Middle frontal gyrus (tissue), 1 donor: Measurements from ENCODE around the gene INO80.
A peak's percentile ranks its signal among the peaks of the same experiment; 100 is the strongest.

ENCODE experiments used
- DNase-seq: peaks from one replicate; pipeline ENCODE4 v3.0.0-alpha.2; 2015; ENCODE audit warnings: low spot score; ENCODE audit errors: extremely low spot score

Gene INO80

DNA sequence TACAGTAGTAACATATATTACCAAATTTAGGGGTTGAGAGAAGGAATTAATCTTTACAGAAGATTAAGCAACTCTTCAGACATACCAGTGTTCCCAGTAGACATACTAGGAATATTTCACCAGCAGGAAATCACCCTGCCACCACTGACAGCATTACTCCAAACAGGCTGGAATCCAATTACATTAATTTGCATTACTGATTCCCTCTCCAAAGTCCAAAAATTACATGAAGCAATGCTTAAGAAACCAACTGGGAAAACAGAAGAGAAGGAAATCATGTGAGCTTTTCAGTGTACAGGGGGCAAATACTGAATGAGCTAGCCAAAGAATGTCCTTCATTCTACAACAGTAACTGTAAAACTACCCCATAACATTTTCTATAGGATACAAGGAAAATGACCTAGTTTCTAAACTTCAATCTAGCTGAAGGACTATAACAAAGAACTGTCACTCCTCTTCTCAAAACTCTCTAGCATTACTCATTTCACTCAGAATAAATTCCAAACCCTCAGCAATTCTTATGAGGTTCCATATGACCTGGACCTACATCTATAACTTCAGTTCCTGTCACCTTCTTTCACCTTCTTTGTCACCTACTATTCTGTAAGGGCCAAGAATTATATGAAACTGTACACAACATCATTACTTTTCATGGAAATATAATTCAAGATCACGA lies 72.7 kb downstream of the INO80 start:
- DNase-seq, result no peak

DNA sequence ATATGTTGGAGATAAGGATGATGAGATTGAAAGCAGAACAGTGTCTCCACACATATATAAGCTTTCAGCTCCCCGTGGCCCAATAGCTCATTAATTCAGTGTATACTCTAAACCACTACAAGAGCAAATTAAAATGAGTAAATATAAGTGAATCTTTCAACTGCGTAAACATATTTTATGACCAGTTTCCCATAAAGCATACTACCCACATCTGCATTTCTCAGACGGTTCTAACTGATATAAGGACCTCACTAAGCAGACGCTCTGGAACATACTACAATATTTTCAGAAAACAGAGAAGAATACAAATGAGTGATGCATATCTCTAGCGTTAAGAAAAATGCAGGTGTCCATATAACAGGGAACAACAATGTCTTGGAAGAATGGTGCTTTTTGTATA lies 73.2 kb downstream of the INO80 start:
- no peak for DNase-seq

DNA sequence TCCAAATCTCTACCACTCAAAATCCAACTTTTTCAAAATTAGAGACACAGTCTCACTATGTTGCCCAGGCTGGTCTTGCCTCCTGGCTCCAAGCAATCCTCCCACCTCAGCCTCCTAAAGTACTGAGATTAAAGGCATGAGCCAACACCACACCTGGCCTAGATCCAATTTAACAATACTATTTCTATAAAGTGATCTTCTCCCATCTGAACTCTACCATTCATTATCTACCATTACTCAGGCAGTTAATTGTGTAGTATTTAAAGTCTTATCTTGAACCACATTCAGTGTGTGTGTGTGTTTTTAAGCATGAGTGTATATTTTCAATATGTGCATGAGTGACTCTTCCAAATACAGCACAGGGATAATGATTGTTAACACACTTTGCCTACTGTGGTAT lies 77.0 kb downstream of the INO80 start:
- DNase-seq, result no peak

DNA sequence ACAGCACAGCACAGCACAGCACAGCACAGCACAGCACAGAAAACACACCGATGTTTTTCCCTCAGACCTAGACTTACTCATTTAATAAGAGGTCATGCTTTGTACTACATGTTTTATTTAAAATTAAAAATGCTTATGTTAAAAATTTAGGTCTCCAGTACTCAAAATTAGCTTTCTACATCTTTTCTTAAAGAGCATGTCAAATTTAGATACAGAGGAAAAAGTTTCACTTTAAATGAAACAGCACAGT lies 84.1 kb downstream of the INO80 start:
- no peak for DNase-seq

DNA sequence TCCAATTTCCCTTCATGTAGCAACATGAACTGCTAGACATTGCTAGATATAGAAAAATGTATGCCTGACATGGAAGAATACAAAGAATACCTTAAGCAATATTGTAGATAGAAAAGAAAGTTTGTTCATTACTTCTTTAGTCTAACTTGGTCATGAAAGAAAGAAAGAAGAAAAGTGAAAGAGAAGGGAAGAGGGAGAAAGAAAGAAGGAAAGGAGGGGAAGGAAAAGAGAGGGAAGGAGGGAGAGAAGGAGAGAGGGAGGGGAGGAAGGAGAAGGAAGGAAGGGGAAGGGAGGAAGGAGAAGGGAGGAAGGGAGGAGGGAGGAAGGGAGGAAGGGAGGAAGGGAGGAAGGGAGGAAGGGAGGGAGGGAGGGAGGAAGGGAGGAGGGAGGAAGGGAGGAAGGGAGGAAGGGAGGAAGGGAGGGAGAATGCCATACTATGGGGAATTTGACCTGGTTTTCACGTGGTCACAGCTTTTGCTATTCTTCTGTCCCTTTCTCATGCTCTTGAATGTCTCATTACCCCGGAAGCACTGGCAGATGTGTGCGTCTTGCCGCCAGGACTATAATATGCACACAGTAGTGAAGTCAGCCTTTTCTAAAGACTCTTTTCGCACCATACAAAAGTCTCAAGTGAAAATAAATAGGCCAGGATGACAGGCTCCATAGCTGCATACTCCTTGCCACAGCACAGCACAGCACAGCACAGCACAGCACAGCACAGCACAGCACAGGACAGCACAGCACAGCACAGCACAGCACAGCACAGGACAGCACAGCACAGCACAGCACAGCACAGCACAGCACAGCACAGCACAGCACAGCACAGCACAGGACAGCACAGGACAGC lies 84.6 kb downstream of the INO80 start:
- DNase-seq, result no peak

DNA sequence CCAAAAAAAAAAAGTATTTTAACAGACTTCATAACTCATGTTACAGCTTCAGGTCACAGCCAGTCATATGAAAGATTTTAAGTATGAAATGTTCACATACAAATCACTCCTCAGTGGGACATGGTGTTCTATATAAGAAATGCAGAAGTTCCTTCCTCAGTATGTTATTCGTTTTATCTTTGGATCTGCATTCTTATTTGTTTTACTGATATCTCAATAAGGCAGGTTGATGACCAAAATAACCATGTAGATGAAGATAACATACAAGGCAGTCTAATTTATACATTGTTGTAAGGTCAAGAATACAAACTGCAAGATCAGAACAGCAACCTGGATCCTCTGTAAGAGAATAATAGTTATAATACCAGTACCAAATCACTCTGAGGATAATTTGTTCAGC lies 87.2 kb downstream of the INO80 start:
- DNase-seq, result no peak

DNA sequence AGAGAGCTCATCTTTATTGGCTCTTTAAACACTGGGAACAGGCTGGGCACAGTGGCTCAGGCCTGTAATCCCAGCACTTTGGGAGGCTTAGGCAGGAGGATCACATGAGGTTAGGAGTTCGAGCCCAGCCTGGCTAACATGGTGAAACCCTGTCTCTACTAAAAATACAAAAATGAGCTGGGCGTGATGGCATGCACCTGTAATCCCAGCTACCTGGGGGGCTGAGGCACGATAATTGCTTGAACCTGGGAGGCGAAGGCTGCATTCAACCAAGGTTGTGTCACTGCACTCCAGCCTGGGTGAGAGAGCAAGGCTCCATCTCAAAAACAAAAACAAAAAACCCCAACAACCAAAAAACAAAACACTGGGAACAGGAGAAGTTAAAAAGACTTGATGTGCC lies 90.7 kb downstream of the INO80 start:
- no peak for DNase-seq

DNA sequence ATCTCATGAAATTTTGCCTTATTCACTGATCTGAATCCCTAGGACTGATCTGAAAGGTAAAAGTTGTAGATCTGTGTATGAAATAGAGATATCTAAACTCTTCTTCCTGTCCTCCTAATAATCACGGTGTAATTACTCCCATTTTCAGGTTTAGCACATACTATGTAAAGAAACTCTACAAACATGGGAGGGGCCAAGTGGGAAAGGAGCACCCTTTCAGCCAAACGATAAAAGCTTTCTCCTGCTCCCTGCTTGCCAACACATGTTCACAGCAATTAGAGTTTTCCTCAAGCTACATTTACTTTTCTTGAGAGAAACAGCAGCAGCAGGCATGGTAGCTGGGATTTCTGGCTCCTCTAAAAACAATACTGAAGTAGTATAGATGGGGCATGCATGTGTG lies 91.2 kb downstream of the INO80 start:
- DNase-seq, result no peak

DNA sequence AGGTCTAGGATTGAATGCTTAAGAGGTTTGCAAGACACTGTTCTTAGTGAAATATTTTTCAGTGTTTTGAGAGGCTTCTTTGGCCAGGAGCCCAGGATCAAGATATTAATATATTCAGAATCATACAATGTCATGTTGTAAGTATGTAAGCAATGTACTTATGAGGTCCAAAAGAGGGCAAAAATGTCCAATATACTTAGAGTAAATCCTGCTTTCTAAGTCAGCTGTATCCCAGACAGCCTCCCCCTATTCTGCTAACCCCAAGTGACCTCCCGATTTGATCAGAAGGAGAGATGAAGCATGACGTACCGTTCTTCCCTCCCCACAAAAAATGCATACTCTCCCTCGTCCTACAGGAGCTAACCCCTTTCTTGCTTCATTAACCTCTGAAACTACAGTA lies 91.9 kb downstream of the INO80 start:
- DNase-seq, result no peak

DNA sequence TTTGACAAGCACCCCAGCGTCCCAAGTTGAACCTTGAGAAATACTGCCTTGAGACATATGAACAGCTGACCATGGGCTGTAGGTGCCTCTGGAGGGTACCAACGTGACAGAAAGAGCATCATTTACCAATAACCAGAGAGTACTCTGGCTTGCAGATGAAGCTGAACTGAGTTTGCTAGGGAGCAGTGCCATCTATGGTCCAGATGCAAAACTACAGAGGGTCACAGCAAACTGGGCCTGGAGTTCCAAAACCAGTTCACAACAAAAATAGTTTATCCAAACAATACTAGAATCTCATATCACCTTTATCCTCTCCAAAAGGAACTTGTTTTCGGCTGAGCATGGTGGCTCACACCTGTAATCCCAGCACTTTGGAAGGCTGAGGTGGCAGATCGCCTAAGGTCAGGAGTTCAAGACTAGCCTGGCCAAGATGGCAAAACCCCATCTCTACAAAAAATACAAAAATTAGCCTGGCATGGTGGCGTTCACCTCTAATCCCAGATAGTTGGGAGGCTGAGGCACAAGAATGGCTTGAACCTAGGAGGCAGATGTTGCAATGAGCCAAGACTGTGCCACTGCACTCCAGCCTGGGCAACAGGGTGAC lies 93.5 kb downstream of the INO80 start:
- peak; percentile 30 for DNase-seq

DNA sequence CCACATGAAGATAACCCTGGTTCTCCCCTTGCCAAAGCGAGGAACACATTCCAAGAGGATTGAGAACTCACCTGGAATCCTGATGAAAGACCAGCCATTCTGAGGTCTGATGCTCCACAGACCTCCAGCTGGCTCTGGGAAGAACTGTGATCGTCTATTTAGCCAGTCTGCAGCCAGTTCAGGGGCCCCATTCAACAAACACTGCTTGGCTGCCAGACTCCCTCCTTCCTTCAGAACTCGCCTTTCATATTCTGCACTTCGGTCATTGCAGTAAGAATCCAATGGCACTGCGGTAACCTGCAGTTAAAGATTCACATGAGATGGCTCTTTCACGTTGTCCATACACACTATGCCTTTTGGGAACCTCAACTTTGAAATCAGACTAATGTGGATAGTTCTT lies 95.3 kb downstream of the INO80 start:
- no peak for DNase-seq

DNA sequence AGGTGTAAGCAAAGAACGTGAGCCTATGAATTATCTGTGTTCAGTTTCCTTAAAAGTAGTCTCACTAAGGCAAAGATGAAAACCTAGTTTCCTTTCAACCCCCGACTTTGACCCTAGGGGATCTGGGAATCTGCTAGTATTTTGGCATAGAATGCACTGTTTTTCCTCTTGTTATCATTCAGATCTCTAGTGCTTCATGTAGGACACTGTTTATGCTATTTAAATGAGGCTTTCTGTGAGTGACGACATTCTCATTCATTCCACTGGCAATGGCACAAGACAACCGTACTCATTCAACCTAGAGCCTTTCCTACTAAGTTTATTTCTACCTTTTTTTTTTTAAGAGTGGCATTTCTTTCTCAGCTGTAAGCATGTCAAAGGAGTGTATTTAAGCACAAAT lies 95.8 kb downstream of the INO80 start:
- no peak for DNase-seq

DNA sequence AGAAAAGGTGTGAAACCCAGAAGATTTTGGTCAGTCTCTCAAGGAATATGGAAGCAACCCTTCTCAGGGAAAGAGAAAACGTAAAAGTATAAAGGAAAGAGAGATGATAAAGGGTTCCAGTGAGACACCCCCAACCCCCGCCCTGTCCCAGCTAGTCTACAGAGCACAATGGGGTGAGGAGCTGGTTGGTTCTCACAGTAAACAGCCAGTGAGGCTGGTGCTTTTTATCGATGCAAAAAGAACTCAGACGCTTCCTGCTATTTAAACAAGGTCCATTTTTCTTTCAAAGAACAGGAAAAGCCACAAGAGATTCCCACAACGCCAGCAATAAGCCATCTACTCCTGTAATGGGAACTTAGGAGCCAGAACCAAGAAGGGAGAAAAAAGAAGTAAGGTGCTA lies 96.9 kb downstream of the INO80 start:
- no peak for DNase-seq

DNA sequence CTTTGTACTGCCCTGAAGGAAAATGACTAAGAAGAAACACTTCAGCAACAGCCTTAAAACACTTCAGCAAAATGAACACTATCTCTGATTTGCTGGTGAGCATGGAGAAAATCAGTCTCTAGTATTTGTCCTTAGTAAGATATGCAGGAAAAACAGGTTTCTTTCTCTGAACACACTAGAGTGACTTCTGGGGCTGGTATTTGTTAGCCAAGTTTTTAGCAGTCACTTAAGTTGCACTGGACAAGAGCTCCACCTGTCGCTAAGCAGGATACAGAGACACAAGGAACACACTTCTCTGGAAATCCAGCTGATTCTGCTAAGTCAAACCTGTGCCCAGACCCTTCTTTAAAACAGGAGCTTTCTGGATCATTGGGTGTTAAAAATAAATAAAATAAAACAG lies 97.5 kb downstream of the INO80 start:
- DNase-seq, result no peak

DNA sequence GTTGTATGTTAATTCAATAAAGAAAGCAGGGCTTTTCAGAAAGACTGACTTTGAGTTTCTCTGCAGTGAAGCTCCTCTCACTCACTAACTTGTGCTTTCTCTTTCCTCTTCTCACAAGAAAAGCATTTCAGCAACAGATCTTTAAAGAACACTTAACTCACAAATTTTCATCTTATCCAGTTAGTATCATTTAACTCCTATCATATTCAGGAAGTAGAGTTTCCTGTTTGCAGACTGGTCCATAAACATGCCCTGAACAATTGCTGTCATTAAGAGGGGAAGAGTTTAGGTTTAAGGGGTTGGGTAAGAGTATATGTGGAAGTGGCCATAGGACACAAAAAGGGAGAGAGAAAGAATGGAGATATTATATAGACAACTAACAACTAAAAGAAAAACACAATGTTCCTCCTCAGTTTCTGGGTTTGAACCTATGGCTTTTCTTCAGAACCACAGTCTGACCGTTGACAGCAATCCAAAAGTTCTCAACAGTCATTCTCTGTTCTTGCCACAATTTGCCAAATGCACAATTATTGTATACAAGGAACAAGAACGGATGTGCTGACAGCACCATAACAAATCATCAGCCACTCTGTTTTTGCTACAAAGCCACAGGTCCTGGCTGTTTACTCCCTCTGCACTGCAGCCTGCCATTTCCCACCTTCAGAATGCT lies 98.9 kb downstream of the INO80 start:
- no peak for DNase-seq

DNA sequence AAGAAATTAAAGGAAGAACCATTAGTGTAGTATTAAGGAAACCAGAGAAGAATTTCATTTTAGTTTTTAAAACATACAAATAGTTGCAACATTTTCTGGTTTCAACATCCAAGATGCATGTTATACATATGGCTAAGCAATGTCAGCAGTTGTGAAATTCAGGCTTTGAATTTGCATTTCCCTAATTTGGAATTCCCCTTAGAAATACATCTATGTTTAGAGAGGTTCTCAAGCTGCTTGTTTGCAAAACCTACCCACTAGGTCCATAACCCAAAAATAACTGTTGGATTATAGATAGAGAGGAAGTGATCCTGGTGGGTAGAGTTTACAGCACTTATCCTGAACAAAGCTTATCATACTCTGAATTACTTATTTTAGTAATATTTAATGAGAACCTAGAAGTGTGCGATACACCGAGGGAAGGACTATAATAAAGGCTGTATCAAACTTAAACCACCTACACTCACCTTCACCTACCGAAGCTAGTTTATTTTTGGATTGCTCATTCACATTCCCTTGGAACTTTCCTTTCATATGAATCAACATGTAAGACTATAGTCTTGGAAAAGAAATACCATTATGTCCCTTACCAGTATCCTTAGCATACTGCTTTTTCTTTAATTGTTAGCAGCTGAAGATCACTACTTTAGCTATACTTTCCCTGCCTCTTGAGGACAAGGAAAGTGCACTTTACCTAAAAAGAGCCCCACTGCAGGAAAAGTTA lies 102.2 kb downstream of the INO80 start:
- no peak for DNase-seq

DNA sequence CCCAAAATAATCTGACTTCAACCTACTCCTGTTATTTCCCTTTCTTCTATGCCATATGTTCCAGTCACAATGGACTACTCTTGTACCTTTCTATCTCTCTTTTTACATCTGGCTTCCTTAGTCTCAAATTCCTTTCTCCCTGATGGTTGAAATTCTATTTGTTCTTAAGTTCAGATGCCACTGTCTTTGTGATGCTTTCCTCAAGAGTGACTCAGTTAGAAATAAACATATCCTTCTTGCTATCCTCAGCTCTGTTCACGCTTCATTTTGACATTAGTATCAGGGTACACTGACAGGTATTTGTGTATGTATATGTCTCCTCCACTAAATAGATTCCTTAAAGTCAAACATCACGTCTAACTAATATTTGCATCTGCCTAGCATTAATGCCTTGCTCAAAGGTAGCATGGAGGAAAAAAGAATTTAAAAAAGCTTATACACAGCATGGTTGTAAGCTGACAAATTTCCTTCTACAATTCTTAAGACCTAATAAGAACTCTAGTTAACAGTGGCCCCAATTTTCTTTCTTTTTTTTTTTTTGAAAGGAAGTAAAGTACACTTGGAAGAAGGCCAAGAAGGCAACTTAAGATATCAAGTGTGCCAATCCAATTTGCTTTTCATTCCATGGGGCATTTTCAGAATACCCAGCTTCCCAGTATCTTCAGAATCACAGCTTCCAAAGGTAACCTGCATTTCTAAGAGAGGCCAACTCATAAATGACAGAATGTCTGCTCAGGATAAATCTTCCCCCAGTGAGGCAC lies 104.8 kb downstream of the INO80 start:
- DNase-seq, result no peak

DNA sequence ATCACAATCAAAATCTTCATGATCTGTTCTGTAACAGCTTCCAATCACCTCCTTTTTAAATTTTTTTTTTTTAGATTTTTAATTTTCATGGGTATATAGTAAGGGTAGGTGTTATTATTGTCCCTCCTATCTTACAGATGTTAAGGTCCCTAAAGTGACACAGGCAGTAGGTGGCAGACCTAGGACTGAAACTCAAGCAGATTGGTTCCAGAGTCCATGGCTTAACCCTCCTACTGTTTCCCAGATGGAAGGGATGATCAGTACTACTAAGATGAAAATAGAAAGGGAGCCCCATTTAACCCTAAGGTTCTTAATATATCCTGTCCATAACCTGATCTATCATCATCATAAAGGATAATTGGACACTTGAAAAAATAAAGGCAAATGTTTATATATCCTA lies 105.7 kb downstream of the INO80 start:
- no peak for DNase-seq

DNA sequence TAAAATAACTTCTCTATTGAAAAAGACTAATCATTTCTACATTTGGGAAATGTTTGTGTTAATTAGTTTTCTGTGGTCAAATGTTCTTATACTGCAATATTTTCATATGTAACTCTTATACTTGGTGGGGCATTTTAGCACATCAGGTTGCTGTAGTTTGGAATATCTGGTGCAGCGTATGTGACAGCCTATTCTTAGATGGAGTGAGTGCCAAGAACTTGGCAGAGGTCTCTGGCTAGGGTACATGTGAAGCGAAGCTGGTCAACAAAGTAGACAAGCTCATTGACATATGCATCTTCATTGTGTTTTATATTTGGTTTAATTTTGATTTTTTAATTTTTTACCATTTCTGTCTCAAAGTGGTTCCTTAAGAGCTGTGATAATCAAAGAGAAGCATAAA lies 109.6 kb downstream of the INO80 start:
- DNase-seq, result no peak

DNA sequence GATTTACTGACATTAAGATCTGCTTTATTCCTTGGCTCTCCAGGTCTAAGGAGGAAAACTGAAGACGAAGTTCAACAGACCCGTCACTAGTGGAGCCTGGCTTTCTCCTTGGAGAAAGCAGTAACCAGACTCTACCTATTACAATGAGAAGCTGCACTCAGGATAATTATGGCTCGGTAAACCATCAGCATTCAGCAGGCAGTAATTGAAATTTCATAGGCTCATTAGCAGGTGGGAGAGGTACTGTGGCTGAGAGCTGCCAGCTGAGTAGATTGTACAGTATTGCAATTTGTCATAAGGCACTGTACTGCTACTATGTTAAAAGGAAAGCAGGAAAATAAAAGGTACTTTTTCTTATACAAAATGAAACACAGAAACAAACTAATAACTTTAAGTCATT lies 111.6 kb downstream of the INO80 start:
- DNase-seq, result no peak
